Natural killer cell treated with Interleukin-12 subunit alpha and Interleukin-12 subunit beta and Interleukin-15 and Interleukin-18, amount 100 ng/mL, for 72 hours (primary cell): Measurements from ENCODE around the gene FGF21. TPM values are rescaled to one million over a fixed set of nuclear protein-coding genes. Genes with fewer than 3 reads are reported as not detected.
"Not testable (repeated sequence)": the region's sequence is repeated elsewhere in the genome, so short reads cannot be mapped to it uniquely, and the experiment has no call there.

Experiments used
- ATAC-seq, 2 donors: fragments of 150-1000 bp; cut with Tn5 transposase in 1 of 2; sonication (Bioruptor Pico), chemical (Tn5 transposase) in 1 of 2; 2 replicates each; pipeline ENCODE4 v1.10.0; 2021
- DNase-seq: peaks from one replicate; pipeline ENCODE4 v3.0.0; 2022; ENCODE audit warnings: low spot score
- H3K27ac Mint-ChIP-seq, 2 donors: 1 replicate in 1 of 2; 2 replicates in 1 of 2; pipeline ENCODE4 v1.8.0; 2022; ENCODE audit warnings: mixed read lengths in 2 of 2, mild to moderate bottlenecking in 1 of 2, moderate library complexity in 1 of 2
- H3K27me3 Mint-ChIP-seq, 2 donors: 1 replicate in 1 of 2; 2 replicates in 1 of 2; pipeline ENCODE4 v1.8.0; 2022; ENCODE audit warnings: mixed read lengths in 2 of 2
- H3K36me3 Mint-ChIP-seq: one replicate; pipeline ENCODE4 v1.8.0; 2022; ENCODE audit warnings: mixed read lengths
- H3K4me1 Mint-ChIP-seq, 2 donors: 1 replicate in 1 of 2; 2 replicates in 1 of 2; pipeline ENCODE4 v1.8.0; 2022; ENCODE audit warnings: low read depth in 2 of 2, mixed read lengths in 2 of 2, mild to moderate bottlenecking in 1 of 2
- H3K4me3 Mint-ChIP-seq: one replicate; pipeline ENCODE4 v1.8.0; 2022; ENCODE audit warnings: mixed read lengths
- H3K9me3 Mint-ChIP-seq: 2 replicates; pipeline ENCODE4 v1.8.0; 2022; ENCODE audit warnings: mixed read lengths
- total RNA-seq, 2 donors: library from RNA; stranded (reverse); gene quantifications; one replicate each; pipeline ENCODE4 v1.2.3, GENCODE V29; 2022

Gene FGF21
- total RNA-seq, 2 donors from 2014 or later = not detected

GRCh38 chr19:48751845-48752495, 3.4 kb upstream of the FGF21 start:
- peak overlapping the region; percentile 86 for H3K4me3 Mint-ChIP-seq
- ATAC-seq (no peak), DNase-seq (no peak)
- no peak overlapping the region for H3K27ac Mint-ChIP-seq
- H3K27me3 Mint-ChIP-seq = peaks cover 8 to 13% of the 10 kb centered on the region in 2 donors
- H3K9me3 Mint-ChIP-seq = no peaks in the 10 kb centered on the region
- H3K36me3 Mint-ChIP-seq = no peaks in the 10 kb centered on the region
- peaks cover 15 to 17% of the 10 kb centered on the region in 2 donors for H3K4me1 Mint-ChIP-seq

DNA sequence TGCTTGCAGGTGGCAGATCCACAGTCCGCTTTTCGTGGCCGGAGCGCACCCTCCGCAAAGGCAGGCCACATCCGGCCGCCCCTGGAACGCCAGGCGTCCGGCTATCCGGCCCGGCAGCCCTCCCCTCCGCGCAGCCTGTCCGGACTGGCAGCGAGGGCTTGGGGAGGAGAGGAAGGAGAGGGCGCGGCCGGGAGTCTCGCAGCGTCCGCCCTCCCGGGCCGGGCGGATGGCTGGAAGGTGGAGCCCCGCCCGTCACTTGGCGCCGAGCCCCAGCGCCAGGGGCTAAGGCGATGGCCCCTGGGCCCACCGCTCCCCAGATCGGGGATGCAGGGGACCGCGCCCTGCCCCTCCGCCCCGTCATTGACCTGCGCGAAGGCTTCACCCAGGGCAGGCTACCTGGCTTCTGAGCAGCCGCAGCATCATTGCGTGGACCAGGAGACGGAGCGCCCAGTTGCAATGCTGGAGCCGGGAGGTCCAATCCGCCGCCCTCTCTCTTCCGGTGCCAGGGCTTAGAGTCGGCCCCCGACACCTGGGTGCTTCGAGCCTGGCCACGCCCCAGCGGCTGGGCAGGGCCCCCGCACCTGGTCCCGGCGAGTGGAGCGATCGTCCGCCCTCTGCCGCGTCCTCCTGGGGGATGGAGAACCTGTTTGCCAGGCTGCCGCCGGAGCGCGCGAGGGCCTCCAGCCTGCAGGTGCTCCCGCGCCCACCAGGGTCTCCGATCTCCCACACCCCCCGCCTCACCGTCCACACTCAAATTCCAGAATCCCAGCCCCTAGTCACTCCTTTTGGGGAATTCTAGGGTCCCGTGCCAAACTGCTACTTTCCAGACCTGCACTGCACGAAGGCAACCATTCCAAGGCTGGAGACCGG, 2.6 kb upstream of the FGF21 start, which contains the start of gene FUT1:
Gene FUT1, minus strand, starts transcription at position 146 of the 870 bp plus-strand sequence. CDS start 1,360 bp downstream, outside the sequence.
- Mint-ChIP-seq H3K27ac (no peak within 1 kb of the TSS), H3K4me3 (peak within 1 kb of the TSS; percentile 86), H3K9me3 (no peaks in the 10 kb centered on the region), H3K27me3 (peaks cover 8 to 13% of the 10 kb centered on the region in 2 donors), H3K4me1 (peaks cover 13 to 15% of the 10 kb centered on the region in 2 donors), H3K36me3 (no peaks in the 10 kb centered on the region)
- ATAC-seq (peak; percentile 71 to 82), DNase-seq (no peak)

DNA sequence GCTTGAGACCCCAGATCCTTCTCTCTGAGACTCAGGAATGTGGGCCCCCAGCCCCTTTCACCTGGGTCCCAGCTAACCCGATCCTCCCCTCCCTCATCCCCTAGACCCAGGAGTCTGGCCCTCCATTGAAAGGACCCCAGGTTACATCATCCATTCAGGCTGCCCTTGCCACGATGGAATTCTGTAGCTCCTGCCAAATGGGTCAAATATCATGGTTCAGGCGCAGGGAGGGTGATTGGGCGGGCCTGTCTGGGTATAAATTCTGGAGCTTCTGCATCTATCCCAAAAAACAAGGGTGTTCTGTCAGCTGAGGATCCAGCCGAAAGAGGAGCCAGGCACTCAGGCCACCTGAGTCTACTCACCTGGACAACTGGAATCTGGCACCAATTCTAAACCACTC, 463 bp downstream of the FGF21 start:
- ATAC-seq (no peak), DNase-seq (no peak)
- Mint-ChIP-seq H3K27me3 (peaks cover 12 to 17% of the 10 kb centered on the region in 2 donors), H3K4me1 (peaks cover 13 to 19% of the 10 kb centered on the region in 2 donors), H3K36me3 (no peaks in the 10 kb centered on the region), H3K4me3 (no peak overlapping the region), H3K9me3 (no peaks in the 10 kb centered on the region), H3K27ac (no peak overlapping the region)

- H3K9me3 Mint-ChIP-seq = no peaks in the 10 kb centered on the region
- no peak for ATAC-seq
- no peak overlapping the region for H3K27ac Mint-ChIP-seq
- H3K4me1 Mint-ChIP-seq = peaks cover 8 to 15% of the 10 kb centered on the region in 2 donors
- H3K4me3 Mint-ChIP-seq = no peak overlapping the region
- peaks cover 16 to 17% of the 10 kb centered on the region in 2 donors for H3K27me3 Mint-ChIP-seq
- H3K36me3 Mint-ChIP-seq = no peaks in the 10 kb centered on the region
- DNase-seq = no peak
Observed at GRCh38 chr19:48756212-48756611, 888 bp downstream of the FGF21 start.

DNA sequence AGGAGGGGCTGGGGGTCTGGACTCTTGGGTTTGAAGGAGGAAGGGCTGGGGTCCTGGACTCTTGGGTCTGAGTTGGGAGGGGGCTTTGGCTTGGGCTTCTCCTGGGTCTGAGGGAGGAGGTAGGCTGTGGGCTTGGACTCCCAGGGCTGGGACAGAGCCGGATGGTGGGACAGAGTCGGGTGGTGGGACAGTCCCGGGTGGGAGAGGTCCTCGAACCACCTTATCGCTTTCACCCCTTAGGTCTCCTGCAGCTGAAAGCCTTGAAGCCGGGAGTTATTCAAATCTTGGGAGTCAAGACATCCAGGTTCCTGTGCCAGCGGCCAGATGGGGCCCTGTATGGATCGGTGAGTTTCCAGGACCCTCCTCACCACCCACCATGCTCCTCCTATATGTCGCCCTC, 1.4 kb downstream of the FGF21 start:
- DNase-seq (no peak), ATAC-seq (no peak)
- Mint-ChIP-seq H3K27ac (no peak overlapping the region), H3K4me3 (no peak overlapping the region), H3K9me3 (no peaks in the 10 kb centered on the region), H3K27me3 (peaks cover 17 to 21% of the 10 kb centered on the region in 2 donors), H3K4me1 (peaks cover 5 to 14% of the 10 kb centered on the region in 2 donors), H3K36me3 (no peaks in the 10 kb centered on the region)

DNA sequence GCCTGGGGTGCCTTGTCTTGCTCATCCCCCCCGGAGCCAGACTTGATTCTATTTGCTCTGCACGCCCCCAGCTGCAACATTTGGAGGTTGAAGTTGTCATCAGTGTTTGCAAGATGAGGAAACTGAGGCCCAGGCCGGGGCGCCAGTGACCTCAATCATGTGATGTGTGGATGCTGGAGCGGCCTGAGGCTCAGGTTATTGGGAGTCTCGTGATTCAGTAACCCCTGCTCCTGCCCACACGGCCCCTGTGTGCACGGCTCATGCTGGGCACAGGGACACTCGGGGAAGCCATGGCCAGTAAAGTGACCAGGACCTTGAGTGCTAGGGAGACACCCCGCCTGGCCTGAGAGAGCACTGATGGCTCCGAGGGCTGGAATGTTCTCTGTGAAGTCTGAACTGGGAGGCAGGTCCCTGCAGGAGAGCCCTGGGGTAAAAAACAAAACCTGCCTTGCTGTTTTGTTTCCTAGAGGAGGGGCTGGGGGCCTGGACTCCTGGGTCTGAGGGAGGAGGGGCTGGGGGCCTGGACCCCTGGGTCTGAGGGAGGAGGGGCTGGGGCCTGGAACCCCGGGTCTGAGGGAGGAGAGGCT, 1.9 kb downstream of the FGF21 start:
- H3K36me3 Mint-ChIP-seq = no peaks in the 10 kb centered on the region
- DNase-seq (no peak), ATAC-seq (no peak)
- H3K27me3 Mint-ChIP-seq = peaks cover 15 to 26% of the 10 kb centered on the region in 2 donors
- no peak overlapping the region for H3K27ac Mint-ChIP-seq
- peaks cover 2 to 12% of the 10 kb centered on the region in 2 donors for H3K4me1 Mint-ChIP-seq
- H3K4me3 Mint-ChIP-seq = no peak overlapping the region
- H3K9me3 Mint-ChIP-seq = no peaks in the 10 kb centered on the region

- DNase-seq (no peak), ATAC-seq (no peak)
- no peak overlapping the region for H3K4me3 Mint-ChIP-seq
- peaks cover 0 to 11% of the 10 kb centered on the region in 2 donors for H3K4me1 Mint-ChIP-seq
- H3K9me3 Mint-ChIP-seq = no peaks in the 10 kb centered on the region
- peaks cover 14 to 26% of the 10 kb centered on the region in 2 donors for H3K27me3 Mint-ChIP-seq
- no peak overlapping the region for H3K27ac Mint-ChIP-seq
- H3K36me3 Mint-ChIP-seq = no peaks in the 10 kb centered on the region
Observed at GRCh38 chr19:48757741-48758144, 2.4 kb downstream of the FGF21 start.

DNA sequence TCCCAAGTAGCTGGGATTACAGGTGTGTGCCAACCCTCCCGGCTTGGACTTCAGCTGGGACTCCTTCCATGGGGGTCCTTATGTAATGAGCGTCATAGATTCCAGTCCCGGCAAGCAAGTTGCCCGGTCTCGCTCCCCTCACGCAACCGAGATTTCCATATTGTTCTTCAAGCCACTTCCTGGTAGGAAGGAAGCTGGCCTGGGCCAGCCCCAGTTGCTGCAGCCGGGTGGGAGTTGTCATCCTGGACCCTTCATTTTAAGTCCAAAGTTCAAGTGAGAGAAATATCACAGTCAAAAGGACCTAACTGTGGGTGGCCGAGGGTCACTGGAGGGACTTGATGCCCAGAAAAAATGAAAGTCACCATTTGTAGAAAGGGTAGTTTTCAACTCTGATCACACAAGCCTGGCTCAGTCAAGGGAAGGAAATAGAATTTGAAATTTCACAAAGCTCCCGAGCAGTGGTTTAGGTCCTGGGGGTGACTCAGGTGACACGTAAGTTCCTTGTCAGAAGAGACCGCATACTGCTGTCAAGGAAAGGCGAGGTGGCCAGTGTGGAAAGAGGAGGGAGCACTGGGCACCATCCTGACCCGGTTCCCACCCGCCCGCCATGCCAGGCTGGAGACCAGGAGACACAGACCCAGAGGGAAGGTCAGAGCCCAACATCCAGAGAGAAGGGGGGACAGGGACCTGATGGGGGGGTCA, 5.3 kb downstream of the FGF21 start:
- peak overlapping the region in 1 of 2 donors; percentile 44 for H3K27ac Mint-ChIP-seq

GRCh38 chr19:48765816-48766215, 10.5 kb downstream of the FGF21 start:
- ATAC-seq, H3K27ac Mint-ChIP-seq, H3K36me3 Mint-ChIP-seq, H3K4me3 Mint-ChIP-seq, H3K4me1 Mint-ChIP-seq, H3K9me3 Mint-ChIP-seq, DNase-seq: not testable (repeated sequence)
- peaks cover 18 to 33% of the 10 kb centered on the region in 2 donors for H3K27me3 Mint-ChIP-seq

More for the DNA sequence above, 5.3 kb downstream of the FGF21 start:
- Mint-ChIP-seq H3K9me3 (no peaks in the 10 kb centered on the region), H3K27me3 (peaks cover 12 to 26% of the 10 kb centered on the region in 2 donors), H3K4me3 (no peak overlapping the region), H3K4me1 (peaks cover 0 to 4% of the 10 kb centered on the region in 2 donors), H3K36me3 (no peaks in the 10 kb centered on the region)
- no peak for DNase-seq
- peak in 1 of 2 donors; percentile 62 for ATAC-seq

GRCh38 chr19:48768171-48768753, 12.9 kb downstream of the FGF21 start:
- ATAC-seq, DNase-seq, H3K4me3 Mint-ChIP-seq, H3K9me3 Mint-ChIP-seq, H3K36me3 Mint-ChIP-seq, H3K27ac Mint-ChIP-seq, H3K4me1 Mint-ChIP-seq: not testable (repeated sequence)
- peaks cover 20 to 21% of the 10 kb centered on the region in 2 donors for H3K27me3 Mint-ChIP-seq

GRCh38 chr19:48768994-48769713, 13.8 kb downstream of the FGF21 start:
- Mint-ChIP-seq H3K36me3 (no peaks in the 10 kb centered on the region), H3K9me3 (no peaks in the 10 kb centered on the region), H3K4me1 (no peaks in the 10 kb centered on the region), H3K27ac (no peak overlapping the region), H3K27me3 (peaks cover 19 to 21% of the 10 kb centered on the region in 2 donors), H3K4me3 (no peak overlapping the region)
- DNase-seq (no peak), ATAC-seq (no peak)

GRCh38 chr19:48770266-48770665, 14.9 kb downstream of the FGF21 start:
- Mint-ChIP-seq H3K4me3 (no peak overlapping the region), H3K4me1 (no peaks in the 10 kb centered on the region), H3K27ac (no peak overlapping the region), H3K27me3 (peaks cover 14 to 17% of the 10 kb centered on the region in 2 donors), H3K36me3 (no peaks in the 10 kb centered on the region), H3K9me3 (no peaks in the 10 kb centered on the region)
- ATAC-seq (no peak), DNase-seq (no peak)
